ENCODE data around the gene SLC25A52. TPM values are rescaled to one million over a fixed set of nuclear protein-coding genes. Genes with fewer than 3 reads are reported as not detected.
"Not testable (repeated sequence)": the region's sequence is repeated elsewhere in the genome, so short reads cannot be mapped to it uniquely, and the experiment has no call there.

The SLC25A52 gene
- total and polyA plus RNA-seq, 9 of the 15 experiments (the other 6 are each of a cell fraction or from before 2014, with no cell fraction given), result not detected

DNA sequence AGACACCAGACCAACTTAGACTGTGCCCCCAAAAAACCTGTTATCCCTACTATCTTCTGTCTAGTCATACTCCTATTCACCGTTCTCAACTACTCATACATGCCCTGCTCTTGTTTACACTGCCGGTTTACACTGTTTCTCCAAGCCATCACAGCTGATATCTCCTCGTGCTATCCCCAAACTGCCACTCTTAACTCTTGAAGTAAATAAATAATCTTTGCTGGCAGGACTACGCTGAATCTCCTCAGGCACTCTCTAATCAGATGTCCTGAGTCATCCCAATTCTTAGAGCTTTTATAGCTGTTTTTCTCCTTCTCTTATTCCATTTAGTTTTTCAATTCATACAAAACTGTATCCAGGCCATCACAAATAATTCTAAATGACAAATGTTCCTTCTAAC is 48.4 kb upstream of the SLC25A52 start:
- H3K27me3 ChIP-seq (ENCODE audit: control insufficient read depth in 2 of 2, insufficient read depth in 2 of 2, low read length in 2 of 2); in situ Hi-C loops (cut with MboI); ATAC-seq; H4K20me1 ChIP-seq (replicated peaks; ENCODE audit: control insufficient read depth, insufficient read depth, low read length); FAIRE-seq; DNase-seq (ENCODE audit: extremely low read depth in 1 of 4, low spot score in 3 of 4); H3K9ac ChIP-seq (ENCODE audit: insufficient read depth in 1 of 2, low read depth in 2 of 2, low read length in 2 of 2); H3K36me3 ChIP-seq (ENCODE audit: control insufficient read depth, insufficient read depth, low read length); BruUV-seq (replicated peaks); POLR2A ChIA-PET; H3K79me2 ChIP-seq (ENCODE audit: control insufficient read depth, insufficient read depth, low read length); H3K4me1 ChIP-seq (replicated peaks in 1 of 2; ENCODE audit: control insufficient read depth in 2 of 2, insufficient read depth in 2 of 2, low read length in 2 of 2); H3K27ac ChIP-seq (ENCODE audit: extremely low read depth, low read depth, low read length); H2AFZ ChIP-seq (ENCODE audit: low read depth, low read length); H3K9me3 ChIP-seq (replicated peaks; ENCODE audit: control insufficient read depth, insufficient read depth, low read depth, low read length); intact Hi-C loops (cut with micrococcal nuclease); H3K9me1 ChIP-seq (ENCODE audit: control insufficient read depth, insufficient read depth, low read length); CTCF ChIA-PET (ENCODE audit: low intra/inter-chr PET ratio); H3K4me2 ChIP-seq (ENCODE audit: insufficient read depth, low read length); H3K4me3 ChIP-seq: not testable (repeated sequence)
- 0% methylated on average over 1 of the region's 4 CpGs for WGBS (ENCODE audit: insufficient coverage, low coverage, missing lambda C conversion rate)
- TF ChIP-seq TAL1 (IDR thresholded peaks at IDR 0.05) (0 out of 2 replicates have a peak, but pooled peaks have one; percentile 22), NFE2 (IDR thresholded peaks at IDR 0.05; ENCODE audit: low read depth) (peak; percentile 56), ZNF316 (IDR thresholded peaks at IDR 0.05) (0 out of 2 replicates have a peak, but pooled peaks have one; percentile 16), MAFG (tag; conservative IDR thresholded peaks at IDR 0.05) (peak; percentile 68), SMARCE1 (IDR thresholded peaks at IDR 0.05) (peak; percentile 46; the same call in 1 of the 2 replicates), FOSL1 (tag; conservative IDR thresholded peaks at IDR 0.05) (0 out of 2 replicates have a peak, but pooled peaks have one; percentile 23), FOXK2 (conservative IDR thresholded peaks at IDR 0.05 in 1 of 2, IDR thresholded peaks at IDR 0.05 in 1 of 2; ENCODE audit: low read depth in 2 of 2) (peak; percentile 75 to 85), SMARCA4 (IDR thresholded peaks at IDR 0.05) (peak; percentile 60; the same call in 1 of the 2 replicates), MEIS2 (IDR thresholded peaks at IDR 0.05; ENCODE audit: partially characterized antibody) (peak; percentile 82), CBFA2T3 (IDR thresholded peaks at IDR 0.05) (0 out of 2 replicates have a peak, but pooled peaks have one; percentile 15)
- TF ChIP-seq, protein P1, sequence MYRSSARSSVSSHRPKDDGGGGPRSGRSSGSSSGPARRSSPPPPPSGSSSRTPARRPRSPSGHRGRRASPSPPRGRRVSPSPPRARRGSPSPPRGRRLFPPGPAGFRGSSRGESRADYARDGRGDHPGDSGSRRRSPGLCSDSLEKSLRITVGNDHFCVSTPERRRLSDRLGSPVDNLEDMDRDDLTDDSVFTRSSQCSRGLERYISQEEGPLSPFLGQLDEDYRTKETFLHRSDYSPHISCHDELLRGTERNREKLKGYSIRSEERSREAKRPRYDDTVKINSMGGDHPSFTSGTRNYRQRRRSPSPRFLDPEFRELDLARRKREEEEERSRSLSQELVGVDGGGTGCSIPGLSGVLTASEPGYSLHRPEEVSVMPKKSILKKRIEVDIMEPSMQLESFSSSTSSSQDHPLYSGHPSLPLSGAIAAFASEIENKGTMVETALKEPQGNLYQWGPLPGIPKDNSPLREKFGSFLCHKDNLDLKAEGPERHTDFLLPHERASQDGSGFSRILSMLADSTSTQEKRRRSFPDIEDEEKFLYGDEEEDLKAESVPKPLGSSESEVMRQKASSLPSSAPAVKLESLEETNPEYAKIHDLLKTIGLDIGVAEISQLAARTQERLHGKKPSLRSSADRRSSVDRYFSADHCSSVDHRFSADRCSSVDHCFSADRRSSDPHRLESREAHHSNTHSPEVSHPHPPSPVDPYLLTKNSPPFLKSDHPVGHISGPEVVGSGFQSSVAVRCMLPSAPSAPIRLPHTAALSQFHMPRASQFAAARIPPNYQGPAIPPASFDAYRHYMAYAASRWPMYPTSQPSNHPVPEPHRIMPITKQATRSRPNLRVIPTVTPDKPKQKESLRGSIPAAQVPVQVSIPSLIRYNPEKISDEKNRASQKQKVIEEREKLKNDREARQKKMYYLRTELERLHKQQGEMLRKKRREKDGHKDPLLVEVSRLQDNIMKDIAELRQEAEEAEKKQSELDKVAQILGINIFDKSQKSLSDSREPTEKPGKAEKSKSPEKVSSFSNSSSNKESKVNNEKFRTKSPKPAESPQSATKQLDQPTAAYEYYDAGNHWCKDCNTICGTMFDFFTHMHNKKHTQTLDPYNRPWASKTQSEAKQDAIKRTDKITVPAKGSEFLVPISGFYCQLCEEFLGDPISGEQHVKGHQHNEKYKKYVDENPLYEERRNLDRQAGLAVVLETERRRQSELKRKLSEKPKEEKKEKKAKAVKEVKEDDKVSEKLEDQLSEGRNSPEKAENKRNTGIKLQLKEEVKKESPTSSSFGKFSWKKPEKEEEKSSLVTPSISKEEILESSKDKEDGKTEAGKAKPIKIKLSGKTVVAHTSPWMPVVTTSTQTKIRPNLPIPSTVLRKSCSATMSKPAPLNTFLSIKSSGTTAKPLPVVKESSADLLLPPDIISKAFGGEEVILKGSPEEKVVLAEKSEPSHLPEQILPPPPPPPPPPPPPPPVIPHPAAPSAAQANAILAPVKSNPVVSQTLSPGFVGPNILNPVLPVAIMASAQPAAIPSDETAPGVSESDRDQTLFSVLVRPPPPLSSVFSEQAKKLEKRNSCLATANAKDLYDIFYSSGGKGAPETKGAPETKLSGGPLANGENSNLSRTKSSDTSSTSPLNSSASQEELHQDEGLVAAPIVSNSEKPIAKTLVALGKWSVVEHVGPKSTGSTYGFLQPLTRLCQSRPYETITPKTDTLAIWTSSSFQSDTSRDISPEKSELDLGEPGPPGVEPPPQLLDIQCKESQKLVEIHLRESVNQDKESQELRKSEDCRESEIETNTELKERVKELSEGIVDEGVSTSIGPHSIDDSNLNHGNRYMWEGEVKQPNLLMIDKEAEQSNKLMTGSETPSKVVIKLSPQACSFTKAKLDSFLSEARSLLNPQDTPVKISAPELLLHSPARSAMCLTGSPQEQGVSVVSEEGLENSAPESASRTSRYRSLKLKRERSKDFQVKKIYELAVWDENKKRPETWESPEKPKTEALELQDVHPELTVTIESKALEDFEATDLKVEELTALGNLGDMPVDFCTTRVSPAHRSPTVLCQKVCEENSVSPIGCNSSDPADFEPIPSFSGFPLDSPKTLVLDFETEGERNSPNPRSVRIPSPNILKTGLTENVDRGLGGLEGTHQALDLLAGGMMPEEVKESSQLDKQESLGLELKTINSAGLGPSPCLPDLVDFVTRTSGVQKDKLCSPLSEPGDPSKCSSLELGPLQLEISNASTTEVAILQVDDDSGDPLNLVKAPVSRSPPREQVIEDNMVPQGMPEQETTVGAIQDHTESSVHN (IDR thresholded peaks at IDR 0.05; ENCODE audit: borderline replicate concordance in 1 of 2, low read depth in 1 of 2), result peak in 1 of 2 experiments; percentile 51; a peak in 1 of 4 replicates
- TF ChIP-seq, protein P2, sequence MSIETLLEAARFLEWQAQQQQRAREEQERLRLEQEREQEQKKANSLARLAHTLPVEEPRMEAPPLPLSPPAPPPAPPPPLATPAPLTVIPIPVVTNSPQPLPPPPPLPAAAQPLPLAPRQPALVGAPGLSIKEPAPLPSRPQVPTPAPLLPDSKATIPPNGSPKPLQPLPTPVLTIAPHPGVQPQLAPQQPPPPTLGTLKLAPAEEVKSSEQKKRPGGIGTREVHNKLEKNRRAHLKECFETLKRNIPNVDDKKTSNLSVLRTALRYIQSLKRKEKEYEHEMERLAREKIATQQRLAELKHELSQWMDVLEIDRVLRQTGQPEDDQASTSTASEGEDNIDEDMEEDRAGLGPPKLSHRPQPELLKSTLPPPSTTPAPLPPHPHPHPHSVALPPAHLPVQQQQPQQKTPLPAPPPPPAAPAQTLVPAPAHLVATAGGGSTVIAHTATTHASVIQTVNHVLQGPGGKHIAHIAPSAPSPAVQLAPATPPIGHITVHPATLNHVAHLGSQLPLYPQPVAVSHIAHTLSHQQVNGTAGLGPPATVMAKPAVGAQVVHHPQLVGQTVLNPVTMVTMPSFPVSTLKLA (conservative IDR thresholded peaks at IDR 0.05), result 0 out of 4 replicates have a peak, but pooled peaks have one; percentile 14 to 35
- TF ChIP-seq, protein P3, sequence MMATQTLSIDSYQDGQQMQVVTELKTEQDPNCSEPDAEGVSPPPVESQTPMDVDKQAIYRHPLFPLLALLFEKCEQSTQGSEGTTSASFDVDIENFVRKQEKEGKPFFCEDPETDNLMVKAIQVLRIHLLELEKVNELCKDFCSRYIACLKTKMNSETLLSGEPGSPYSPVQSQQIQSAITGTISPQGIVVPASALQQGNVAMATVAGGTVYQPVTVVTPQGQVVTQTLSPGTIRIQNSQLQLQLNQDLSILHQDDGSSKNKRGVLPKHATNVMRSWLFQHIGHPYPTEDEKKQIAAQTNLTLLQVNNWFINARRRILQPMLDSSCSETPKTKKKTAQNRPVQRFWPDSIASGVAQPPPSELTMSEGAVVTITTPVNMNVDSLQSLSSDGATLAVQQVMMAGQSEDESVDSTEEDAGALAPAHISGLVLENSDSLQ (IDR thresholded peaks at IDR 0.05), result peak; percentile 81

All from K562 (cell line).